Stimulated activated naive CD8-positive, alpha-beta T cell treated with anti-CD3 and anti-CD28 coated beads, Interleukin-15, Interleukin-2, amounts not matched to agents 100 U/mL and 50 U/mL, for 24 hours (primary cell): ENCODE measurements around the gene PRKCQ.

Experiments
- ATAC-seq: fragments of 150-1000 bp; cut with Tn5 transposase; one replicate; pipeline ENCODE4 v1.10.0; 2021
- DNase-seq: peaks from one replicate; pipeline ENCODE4 v3.0.0; 2021

The PRKCQ gene

DNA sequence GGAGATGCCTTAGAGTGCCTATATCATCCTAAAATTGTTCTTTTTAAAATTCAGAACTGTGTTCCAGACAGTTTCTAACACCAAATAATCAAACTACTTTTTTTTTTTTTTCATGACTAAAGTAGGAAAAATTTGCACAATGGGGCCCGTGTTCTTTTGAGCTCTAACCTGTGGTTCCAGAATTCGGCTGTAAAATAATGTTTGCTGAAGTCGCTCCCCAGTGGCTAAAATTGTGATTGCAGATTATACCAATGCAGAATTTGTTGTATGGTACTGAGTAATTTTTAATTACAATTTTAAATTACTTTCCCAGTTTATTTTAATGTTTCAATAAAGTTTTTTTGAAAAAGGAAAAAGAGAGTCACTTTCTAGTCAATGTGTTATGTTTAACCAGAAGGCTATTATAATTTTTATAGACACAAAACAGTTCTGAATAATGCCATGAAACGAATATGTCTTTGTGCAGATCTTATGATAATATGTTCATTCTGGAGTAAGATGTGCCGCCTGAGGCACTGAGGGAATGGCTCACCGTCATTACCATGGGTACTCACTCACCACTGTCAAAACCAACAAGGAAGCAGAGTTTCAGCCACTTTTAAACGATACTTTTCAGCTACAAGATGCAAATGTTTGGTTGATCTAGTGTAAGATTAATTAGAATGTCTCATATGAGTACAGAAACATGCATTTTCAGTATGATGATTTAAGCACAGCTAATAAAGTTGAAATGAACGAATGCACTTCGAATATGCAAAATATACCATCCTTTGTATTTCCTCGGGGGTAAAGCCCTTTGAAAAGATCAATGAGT is 173.6 kb downstream of the PRKCQ start:
- no peak for DNase-seq

GRCh38 chr10:6405713-6406112 is 174.4 kb downstream of the PRKCQ start:
- DNase-seq, result no peak
- no peak for ATAC-seq

More for the DNA sequence above, 173.6 kb downstream of the PRKCQ start:
- ATAC-seq, result peak; percentile 76

DNA sequence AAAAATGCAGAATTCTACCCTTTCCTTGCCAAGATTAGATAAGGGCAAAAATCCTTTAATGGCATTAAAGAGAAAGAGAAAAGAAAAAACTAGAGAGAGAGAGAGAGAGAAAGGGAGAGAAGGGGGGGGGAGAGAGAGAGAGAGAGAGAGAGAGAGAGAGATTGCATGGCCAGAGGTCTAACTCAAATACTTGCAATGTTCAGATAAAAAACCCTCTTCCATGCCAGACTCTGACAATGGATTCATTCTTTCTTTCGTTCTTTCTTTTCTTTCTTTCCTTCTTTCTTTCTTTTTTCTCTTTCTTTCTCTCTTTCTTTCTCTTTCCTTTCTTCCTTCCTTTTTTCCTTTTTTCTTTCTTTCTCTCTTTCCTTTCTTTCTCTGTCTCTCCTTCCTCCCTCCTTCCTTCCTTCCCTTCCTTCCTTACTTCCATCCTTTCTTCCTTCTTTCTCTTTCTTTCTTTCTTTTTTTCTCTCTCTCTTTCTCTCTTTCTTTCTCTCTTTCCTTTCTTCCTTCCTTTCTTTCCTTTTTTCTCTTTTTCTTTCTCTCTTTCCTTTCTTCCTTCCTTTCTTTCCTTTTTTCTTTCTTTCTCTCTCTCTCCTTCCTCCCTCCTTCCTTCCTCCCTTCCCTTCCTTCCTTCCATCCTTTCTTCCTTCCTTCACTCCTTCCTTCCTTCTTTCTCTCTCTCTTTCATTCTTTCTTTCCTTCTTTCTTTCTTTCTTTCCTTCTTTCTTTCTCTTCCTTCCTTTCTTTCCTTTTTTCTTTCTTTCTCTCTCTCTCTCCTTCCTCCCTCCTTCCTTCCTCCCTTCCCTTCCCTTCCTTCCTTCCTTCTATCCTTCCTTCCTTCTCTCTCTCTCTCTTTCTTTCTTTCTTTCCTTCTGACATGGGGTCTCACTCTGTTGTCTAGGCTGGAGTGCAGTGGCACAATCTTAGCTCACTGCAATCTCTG is 175.7 kb downstream of the PRKCQ start:
- ATAC-seq, result no peak

DNA sequence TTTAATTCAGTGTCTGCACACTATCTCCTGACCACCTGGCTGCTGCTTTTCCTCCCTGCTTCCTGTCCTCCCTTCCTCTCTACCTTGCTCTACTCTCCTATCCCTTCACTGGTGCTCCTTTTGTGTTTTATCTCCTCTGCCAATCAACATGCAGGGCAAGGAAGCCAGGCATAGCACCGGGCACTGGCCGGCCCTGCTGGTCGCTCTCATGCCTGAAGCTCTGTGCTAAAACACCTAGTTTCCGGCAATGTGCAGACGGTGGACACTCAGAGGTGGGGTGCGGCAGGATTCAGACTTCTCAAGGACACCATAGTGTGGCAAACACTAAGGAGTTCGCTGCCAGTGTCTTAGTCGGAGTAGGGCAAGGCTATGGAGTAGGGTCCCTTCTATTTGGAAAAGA is 177.1 kb downstream of the PRKCQ start:
- DNase-seq, result no peak
- ATAC-seq, result no peak

More for the DNA sequence above, 175.7 kb downstream of the PRKCQ start:
- no peak for DNase-seq

GRCh38 chr10:6402349-6402709 is 177.7 kb downstream of the PRKCQ start:
- no peak for ATAC-seq
- no peak for DNase-seq

- ATAC-seq, result peak; percentile 76
- DNase-seq, result peak; percentile 56
Measured at GRCh38 chr10:6401558-6402348, 178.3 kb downstream of the PRKCQ start.

DNA sequence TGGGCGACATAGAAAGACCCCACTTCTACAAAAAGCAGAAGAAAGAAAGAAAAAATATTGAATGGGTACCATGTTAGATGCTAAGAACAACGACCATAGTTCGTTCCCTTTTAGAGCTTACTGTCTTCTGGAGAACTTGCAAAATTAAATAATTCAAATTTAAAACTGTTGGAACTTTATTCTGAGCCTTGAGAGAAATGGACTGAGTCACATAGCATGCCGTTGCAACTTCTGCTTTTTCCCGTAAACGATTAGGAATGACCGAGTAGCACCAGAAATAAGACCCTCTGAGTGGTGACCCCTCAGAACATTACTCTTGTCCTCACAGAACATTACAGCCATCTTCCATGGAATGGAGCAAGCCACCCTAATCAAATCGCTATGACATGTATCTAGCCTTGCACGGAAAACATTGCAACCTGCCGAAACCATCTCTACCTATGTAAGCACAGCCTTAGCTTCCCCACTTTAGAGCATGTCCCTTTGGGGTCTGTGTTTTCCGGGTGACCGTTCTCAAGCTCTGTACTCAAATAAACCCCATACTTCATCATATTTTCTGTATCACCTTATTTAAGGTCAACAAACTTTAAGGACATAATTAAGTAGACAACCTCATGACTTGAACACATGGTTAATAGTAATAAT is 179.1 kb downstream of the PRKCQ start:
- ATAC-seq (no peak), DNase-seq (no peak)

- no peak for ATAC-seq
- no peak for DNase-seq
Measured at GRCh38 chr10:6400331-6400730, 179.7 kb downstream of the PRKCQ start.

- ATAC-seq (no peak), DNase-seq (no peak)
Measured at GRCh38 chr10:6399879-6400278, 180.2 kb downstream of the PRKCQ start.

DNA sequence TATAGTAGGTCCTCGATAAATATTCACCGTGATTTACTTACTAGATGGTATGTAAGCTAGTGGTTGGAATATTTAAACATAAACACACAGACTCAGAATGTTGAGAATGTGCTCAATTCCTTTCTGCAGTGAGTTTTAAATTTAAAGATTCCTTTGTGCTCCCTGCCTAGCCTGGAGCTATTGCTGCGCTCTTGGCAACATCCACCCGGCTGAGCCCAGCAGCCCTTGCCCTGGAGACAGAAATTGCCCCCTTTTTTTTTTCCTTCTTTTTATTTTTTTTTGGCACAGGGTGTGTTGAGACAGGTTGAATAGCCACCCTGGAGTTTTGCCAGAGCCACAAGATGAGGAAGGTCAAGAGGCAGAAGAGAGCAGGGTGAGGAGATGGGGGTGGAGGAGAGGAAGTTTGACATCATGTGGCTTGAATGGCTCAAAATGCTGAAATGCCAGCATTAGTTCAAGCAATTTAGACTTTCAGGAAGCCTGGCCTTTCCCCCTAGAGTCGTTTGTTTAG is 180.8 kb downstream of the PRKCQ start:
- DNase-seq, result no peak
- no peak for ATAC-seq

DNA sequence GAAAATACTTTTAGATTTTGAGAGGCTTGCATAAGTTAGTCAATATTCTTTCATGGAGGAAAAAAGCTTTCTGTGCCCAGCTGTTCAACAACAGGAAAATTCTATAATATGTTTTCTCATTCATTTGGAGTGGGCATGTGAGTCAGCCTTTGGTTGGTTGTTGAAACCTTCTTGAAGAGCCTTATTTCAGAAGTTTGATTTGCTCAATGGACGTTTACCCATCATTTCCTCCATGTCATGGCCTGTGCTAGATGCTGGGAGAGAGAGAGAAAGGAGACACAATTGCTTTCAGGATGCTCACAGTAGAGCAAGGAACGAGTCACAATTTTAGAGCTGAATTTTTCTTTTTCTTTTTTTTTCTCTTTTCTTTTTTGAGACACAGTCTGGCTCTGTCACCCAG is 181.7 kb downstream of the PRKCQ start:
- DNase-seq (no peak), ATAC-seq (no peak)

DNA sequence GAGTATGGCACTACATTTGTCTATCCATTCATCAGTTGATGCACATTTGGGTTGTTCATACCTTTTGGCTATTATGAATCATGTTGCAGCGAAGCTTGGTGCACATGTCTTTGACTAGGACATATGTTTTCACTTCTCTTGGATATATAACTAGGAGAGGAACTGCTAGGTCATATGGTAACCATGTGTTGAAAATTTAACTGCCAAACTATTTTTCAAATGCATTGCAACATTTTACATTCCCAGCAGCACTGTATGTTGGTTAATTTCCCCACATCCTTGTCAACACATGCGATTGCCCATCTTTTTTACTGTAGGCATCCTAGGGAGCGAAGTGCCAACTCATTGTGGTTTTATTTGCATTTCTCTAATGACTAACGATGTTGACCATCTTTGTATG is 183.4 kb downstream of the PRKCQ start:
- ATAC-seq, result no peak
- DNase-seq, result no peak

DNA sequence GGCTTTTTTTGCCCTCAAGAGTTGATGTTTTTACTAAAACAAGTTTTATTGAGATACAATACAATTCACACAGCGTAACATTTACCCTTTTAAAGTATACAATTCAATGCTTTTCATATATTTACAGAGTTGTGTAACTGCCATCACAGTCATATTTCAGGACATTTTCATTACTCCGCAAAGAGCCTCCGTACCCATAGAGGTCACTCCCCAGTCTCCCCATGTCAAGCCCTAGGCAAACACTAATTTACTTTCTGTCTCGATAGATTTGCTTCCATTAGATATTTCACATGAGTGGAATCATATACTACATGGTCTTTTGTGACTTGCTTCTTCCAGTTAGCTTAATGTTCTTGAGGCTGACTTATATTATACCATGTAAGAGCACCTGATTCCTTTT is 183.8 kb downstream of the PRKCQ start:
- ATAC-seq (no peak), DNase-seq (no peak)

GRCh38 chr10:6395606-6396005 is 184.5 kb downstream of the PRKCQ start:
- ATAC-seq (no peak), DNase-seq (no peak)

- DNase-seq (no peak), ATAC-seq (no peak)
Measured at GRCh38 chr10:6394084-6394483, 186.0 kb downstream of the PRKCQ start.

DNA sequence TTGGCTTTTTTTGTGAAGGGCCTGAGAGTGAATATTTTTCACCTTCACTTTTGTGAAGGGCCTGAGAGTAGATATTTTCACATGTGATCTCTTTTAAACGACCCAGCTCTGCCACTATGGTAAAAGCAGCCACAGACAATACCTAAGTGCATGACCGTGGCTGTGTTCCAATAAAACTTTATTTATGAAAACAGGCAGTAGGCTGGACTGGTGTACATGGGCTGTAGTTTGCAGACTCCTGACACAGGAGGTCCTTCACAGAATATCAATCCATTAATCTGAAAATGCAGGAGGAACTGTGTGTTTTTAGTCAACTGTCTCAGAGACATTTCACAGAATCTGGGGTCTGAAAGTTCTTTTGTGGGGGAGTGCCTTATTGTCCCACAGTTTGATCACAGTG is 186.9 kb downstream of the PRKCQ start:
- ATAC-seq, result no peak
- DNase-seq, result no peak

GRCh38 chr10:6390213-6390845 is 189.7 kb downstream of the PRKCQ start:
- DNase-seq (no peak), ATAC-seq (no peak)

- DNase-seq (no peak), ATAC-seq (peak; percentile 81)
Measured at GRCh38 chr10:6388261-6388893, 191.7 kb downstream of the PRKCQ start.

GRCh38 chr10:6386960-6387359 is 193.1 kb downstream of the PRKCQ start:
- ATAC-seq (no peak), DNase-seq (no peak)

DNA sequence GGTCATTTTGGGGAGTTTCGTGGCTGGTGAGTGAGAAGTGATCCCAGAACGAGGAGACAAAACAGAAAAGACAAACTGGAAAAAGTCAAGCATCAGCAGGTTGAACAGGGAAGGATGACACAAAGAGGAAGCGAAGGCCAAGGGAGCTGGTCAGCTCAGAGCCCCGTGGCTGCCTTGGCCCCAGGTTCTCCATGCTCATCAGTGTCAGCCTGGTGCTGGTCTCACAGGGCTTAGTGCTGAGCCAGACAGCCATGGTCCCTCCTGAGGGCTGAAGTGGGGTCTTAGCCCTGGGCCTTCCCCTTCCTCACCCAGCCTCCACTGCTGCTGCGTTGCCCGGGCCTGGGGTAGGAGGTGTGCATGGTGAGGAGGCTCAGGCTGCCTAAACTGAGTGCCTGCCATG is 193.7 kb downstream of the PRKCQ start:
- DNase-seq (no peak), ATAC-seq (no peak)

DNA sequence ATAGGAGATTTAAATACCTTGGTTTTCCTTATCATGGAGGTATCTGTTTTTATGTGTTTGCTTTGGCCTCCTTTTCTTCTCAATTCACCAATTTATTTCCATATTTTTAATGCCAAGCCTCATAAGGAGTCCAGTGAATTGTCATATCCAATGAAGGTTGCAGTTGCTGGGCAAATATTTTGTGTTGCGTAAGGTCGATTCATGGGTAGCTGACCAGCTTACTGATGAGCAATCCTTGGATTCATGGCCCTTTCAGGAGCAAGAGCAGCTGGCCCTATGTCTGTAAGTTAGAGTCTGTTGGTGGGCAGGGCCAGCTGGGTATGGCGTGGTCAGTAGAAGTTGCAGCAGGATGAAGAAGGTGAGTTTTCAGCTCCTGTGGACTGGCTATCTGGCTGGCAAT is 194.4 kb downstream of the PRKCQ start:
- DNase-seq (no peak), ATAC-seq (no peak)
